Stomach (tissue), 4 donors: ENCODE data around the gene CCL7.

Source experiments
- EP300 ChIP-seq: sonication (generic); formaldehyde crosslinking; IDR thresholded peaks from one replicate; pipeline ENCODE4 v1.6.1; 2017; ENCODE audit warnings: antibody characterized with exemption
- POLR2A ChIP-seq, 4 donors: fragments of 450-650 bp; IDR thresholded peaks; one replicate each; pipeline ENCODE4 v1.6.1; 2016; ENCODE audit warnings: antibody characterized with exemption in 4 of 4, control low read depth in 2 of 4, mild to moderate bottlenecking in 1 of 4, moderate library complexity in 1 of 4
- POLR2AphosphoS5 ChIP-seq, 3 donors: sonication (generic); formaldehyde crosslinking; IDR thresholded peaks; one replicate each; pipeline ENCODE4 v1.6.1; 2016; ENCODE audit warnings: antibody characterized with exemption in 3 of 3
- TF ChIP-seq, protein P1 (sequence below), 7 experiments: fragments of 450-650 bp in 4 of 7; fragments of 200-600 bp in 3 of 7; sonication (generic) in 3 of 7; IDR thresholded peaks; one replicate each; pipeline ENCODE4 v1.5.1; 2016 to 2019; ENCODE audit warnings: antibody characterized with exemption in 7 of 7, control low read depth in 2 of 7, mild to moderate bottlenecking in 1 of 7

- TF ChIP-seq, protein P1, sequence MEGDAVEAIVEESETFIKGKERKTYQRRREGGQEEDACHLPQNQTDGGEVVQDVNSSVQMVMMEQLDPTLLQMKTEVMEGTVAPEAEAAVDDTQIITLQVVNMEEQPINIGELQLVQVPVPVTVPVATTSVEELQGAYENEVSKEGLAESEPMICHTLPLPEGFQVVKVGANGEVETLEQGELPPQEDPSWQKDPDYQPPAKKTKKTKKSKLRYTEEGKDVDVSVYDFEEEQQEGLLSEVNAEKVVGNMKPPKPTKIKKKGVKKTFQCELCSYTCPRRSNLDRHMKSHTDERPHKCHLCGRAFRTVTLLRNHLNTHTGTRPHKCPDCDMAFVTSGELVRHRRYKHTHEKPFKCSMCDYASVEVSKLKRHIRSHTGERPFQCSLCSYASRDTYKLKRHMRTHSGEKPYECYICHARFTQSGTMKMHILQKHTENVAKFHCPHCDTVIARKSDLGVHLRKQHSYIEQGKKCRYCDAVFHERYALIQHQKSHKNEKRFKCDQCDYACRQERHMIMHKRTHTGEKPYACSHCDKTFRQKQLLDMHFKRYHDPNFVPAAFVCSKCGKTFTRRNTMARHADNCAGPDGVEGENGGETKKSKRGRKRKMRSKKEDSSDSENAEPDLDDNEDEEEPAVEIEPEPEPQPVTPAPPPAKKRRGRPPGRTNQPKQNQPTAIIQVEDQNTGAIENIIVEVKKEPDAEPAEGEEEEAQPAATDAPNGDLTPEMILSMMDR (IDR thresholded peaks at IDR 0.05): no peak
- TF ChIP-seq POLR2A (IDR thresholded peaks at IDR 0.05): no peak
- no peak for TF ChIP-seq POLR2AphosphoS5 (IDR thresholded peaks at IDR 0.05)
- TF ChIP-seq EP300: no peak
Measured at GRCh38 chr17:34220752-34221395, 49.1 kb upstream of the CCL7 start.
